HCT116 (cell line): ENCODE results near the gene DDI2. TPM values are rescaled to one million over a fixed set of nuclear protein-coding genes. Genes with fewer than 3 reads are reported as not detected.

Experiments
- ATAC-seq: fragments of 200-7000 bp; cut with Tn5 transposase; 2 replicates; pipeline ENCODE4 v1.9.1; 2020; ENCODE audit warnings: mild to moderate bottlenecking, moderate library complexity
- BruUV-seq: library from RNA; stranded (reverse); fragments of 400-500 nt; replicated peaks from 2 replicates; lab custom pipeline; 2021; lab: Mats Ljungman, UMichigan
- CTCF ChIA-PET: fragments of 300-600 bp; sonication (Branson Sonifier 250); formaldehyde crosslinking; loops from one replicate; lab custom pipeline; 2021; ENCODE audit warnings: antibody characterized with exemption; lab: Charles Lee
- POLR2A ChIA-PET: fragments of 300-600, 350-600 bp; sonication (Branson Sonifier 250); formaldehyde crosslinking; loops from one replicate; lab custom pipeline; 2021; ENCODE audit warnings: antibody characterized with exemption; lab: Charles Lee
- RAD21 ChIA-PET, 2 experiments: fragments of 300-600 bp; sonication (Branson Sonifier 250); formaldehyde crosslinking; loops; one replicate each; lab custom pipeline; 2023; ENCODE audit warnings: low total read pairs in 2 of 2; ENCODE audit not compliant: uncharacterized antibody in 2 of 2, unreplicated experiment in 2 of 2, low non-redundant PET in 1 of 2; lab: Charles Lee
- DNase-seq: peaks from one replicate; pipeline ENCODE4 v3.0.0-alpha.2; 2010; ENCODE audit warnings: low read depth, low spot score
- H2AFZ ChIP-seq: fragments of 200-600 bp; shearing (Covaris generic), sonication (generic); 2 replicates; pipeline ENCODE4 v1.6.1; 2017; ENCODE audit warnings: low read depth, mixed run types, mixed read lengths, antibody characterized with exemption, low read length; ENCODE audit not compliant: poor library complexity, severe bottlenecking
- H3K27ac ChIP-seq: 2 replicates; pipeline ENCODE4 v1.5.1; 2012; ENCODE audit warnings: low read depth, low read length
- H3K27me3 ChIP-seq: fragments of 200-600 bp; sonication (generic); 2 replicates; pipeline ENCODE4 v1.6.1; 2016; ENCODE audit warnings: mixed run types, low read length, mixed read lengths; ENCODE audit not compliant: insufficient read depth
- H3K36me3 ChIP-seq, 2 experiments: fragments of 200-500 bp in 1 of 2; fragments of 200-600 bp in 1 of 2; sonication (Bioruptor generic) in 1 of 2; sonication (generic) in 1 of 2; 2 replicates each; pipeline versions ENCODE4 v1.5.1 to v1.6.1; 2014 to 2016; ENCODE audit warnings: low read length in 2 of 2, inconsistent platforms in 1 of 2, mixed read lengths in 1 of 2, mixed run types in 1 of 2; ENCODE audit not compliant: insufficient read depth in 2 of 2, control insufficient read depth in 1 of 2
- H3K4me1 ChIP-seq, 2 experiments: fragments of 200-600 bp in 1 of 2; sonication (generic) in 1 of 2; 2 replicates each; pipeline versions ENCODE4 v1.5.1 to v1.6.1; 2012 to 2017; ENCODE audit warnings: low read length in 2 of 2, inconsistent platforms in 1 of 2, mild to moderate bottlenecking in 1 of 2, mixed read lengths in 1 of 2, mixed run types in 1 of 2, moderate library complexity in 1 of 2; ENCODE audit not compliant: insufficient read depth in 2 of 2, control insufficient read depth in 1 of 2
- H3K4me2 ChIP-seq: fragments of 200-600 bp; sonication (generic); 2 replicates; pipeline ENCODE4 v1.6.1; 2017; ENCODE audit warnings: mixed run types, low read length, mixed read lengths
- H3K4me3 ChIP-seq, 2 experiments: fragments of 200-600 bp in 1 of 2; sonication (generic) in 1 of 2; replicated peaks in 1 of 2; 2 replicates each; pipeline ENCODE4 v1.5.1; 2011 to 2016; ENCODE audit warnings: low read length in 2 of 2, control low read depth in 1 of 2, low read depth in 1 of 2, mild to moderate bottlenecking in 1 of 2, mixed read lengths in 1 of 2, mixed run types in 1 of 2
- H3K79me2 ChIP-seq: fragments of 200-600 bp; sonication (generic); 2 replicates; pipeline ENCODE4 v1.6.1; 2017; ENCODE audit warnings: mild to moderate bottlenecking, mixed run types, low read length, moderate library complexity, mixed read lengths; ENCODE audit not compliant: insufficient read depth
- H3K9ac ChIP-seq: fragments of 200-600 bp; sonication (generic); 2 replicates; pipeline ENCODE4 v1.6.1; 2016; ENCODE audit warnings: low read length, mixed read lengths
- H3K9me2 ChIP-seq: fragments of 200-600 bp; sonication (generic), shearing (Covaris generic); 2 replicates; pipeline ENCODE4 v1.6.1; 2017; ENCODE audit warnings: mixed run types, mild to moderate bottlenecking, moderate library complexity; ENCODE audit not compliant: insufficient read depth
- H3K9me3 ChIP-seq, 2 experiments: fragments of 200-500 bp in 1 of 2; fragments of 200-600 bp in 1 of 2; sonication (Bioruptor generic) in 1 of 2; sonication (generic) in 1 of 2; 2 replicates each; pipeline ENCODE4 v1.6.1; 2014 to 2017; ENCODE audit warnings: low read length in 2 of 2, mixed read lengths in 2 of 2, inconsistent platforms in 1 of 2, low read depth in 1 of 2, mild to moderate bottlenecking in 1 of 2, mixed run types in 1 of 2, moderate library complexity in 1 of 2; ENCODE audit not compliant: control insufficient read depth in 1 of 2, insufficient read depth in 1 of 2
- H4K20me1 ChIP-seq: fragments of 200-600 bp; sonication (generic), shearing (Covaris generic); 2 replicates; pipeline ENCODE4 v1.6.1; 2017; ENCODE audit warnings: mixed run types, mild to moderate bottlenecking, moderate library complexity; ENCODE audit not compliant: insufficient read depth
- CEBPB ChIP-seq: IDR thresholded peaks from 2 replicates; pipeline ENCODE4 v1.6.1; 2012; ENCODE audit warnings: low read depth
- EZH2 ChIP-seq: fragments of 200-600 bp; sonication (generic); IDR thresholded peaks from 2 replicates; pipeline ENCODE4 v1.6.1; 2017; ENCODE audit warnings: antibody characterized with exemption, mixed run types
- EZH2phosphoT487 ChIP-seq: fragments of 200-600 bp; IDR thresholded peaks from 2 replicates; pipeline ENCODE4 v1.6.1; 2018; ENCODE audit warnings: antibody characterized with exemption, borderline replicate concordance
- JUND ChIP-seq: IDR thresholded peaks from 2 replicates; pipeline ENCODE4 v1.6.1; 2012
- POLR2A ChIP-seq: IDR thresholded peaks from 2 replicates; pipeline ENCODE4 v1.7.0; 2011; ENCODE audit warnings: borderline replicate concordance; ENCODE audit not compliant: insufficient read depth, insufficient read length; ENCODE audit errors: extremely low read depth
- SIN3A ChIP-seq: IDR thresholded peaks from 2 replicates; pipeline ENCODE4 v1.6.1; 2012; ENCODE audit warnings: low read depth
- SRF ChIP-seq: IDR thresholded peaks from 2 replicates; pipeline ENCODE4 v1.6.1; 2012; ENCODE audit warnings: low read depth
- intact Hi-C: fragments of 100-400 bp; cut with micrococcal nuclease; formaldehyde crosslinking; loops from 2 replicates; pipeline ENCODE4 v1.10.0; 2022
- total RNA-seq: library from RNA; stranded (reverse); gene quantifications from one replicate; pipeline ENCODE4 v1.2.1, GENCODE V29; 2021; ENCODE audit not compliant: unreplicated experiment
- TF ChIP-seq, protein P1 (sequence below): IDR thresholded peaks from 2 replicates; pipeline ENCODE4 v1.6.1; 2012; ENCODE audit warnings: low read depth
- TF ChIP-seq, protein P2 (sequence below), 3 experiments: fragments of 200-600 bp in 1 of 3; sonication (generic) in 1 of 3; IDR thresholded peaks in 2 of 3; conservative IDR thresholded peaks in 1 of 3; 2 replicates each; pipeline ENCODE4 v1.5.1; 2012 to 2017; ENCODE audit warnings: low read depth in 2 of 3, low read length in 2 of 3, antibody characterized with exemption in 1 of 3, borderline replicate concordance in 1 of 3, control low read depth in 1 of 3, mild to moderate bottlenecking in 1 of 3, mixed read lengths in 1 of 3, mixed run types in 1 of 3, moderate library complexity in 1 of 3; ENCODE audit not compliant: insufficient read depth in 1 of 3

The DDI2 gene
- total RNA-seq, 1 experiment from 2014 or later, result 26.3 TPM

DNA sequence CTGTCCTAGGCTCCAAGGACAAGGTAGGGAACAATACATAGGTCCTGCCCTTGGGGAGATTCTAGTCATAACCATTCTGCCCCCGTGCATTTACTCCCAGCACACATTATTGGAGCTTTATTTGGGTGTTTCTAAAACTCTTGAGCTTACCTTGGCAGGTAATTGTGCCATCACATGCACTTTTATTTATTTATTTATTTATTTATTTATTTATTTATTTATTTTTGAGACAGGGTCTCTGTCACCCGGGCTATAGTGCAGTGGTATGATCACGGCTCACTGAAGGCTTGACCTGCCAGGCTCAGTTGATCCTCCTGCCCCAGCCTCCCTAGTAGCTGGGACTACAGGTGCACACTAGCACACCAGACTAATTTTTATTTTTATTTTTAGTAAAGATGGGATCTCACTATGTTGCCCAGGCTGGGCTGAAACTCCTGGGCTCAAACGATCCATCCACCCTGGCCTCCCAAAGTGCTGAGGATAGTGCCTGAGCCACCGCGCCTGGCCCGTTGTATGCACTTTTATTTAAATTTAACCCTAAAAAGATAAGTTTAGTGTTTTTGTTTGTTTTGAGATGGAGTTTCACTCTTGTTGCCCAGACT lies 41.6 kb upstream of the DDI2 start:
- Histone ChIP-seq H3K36me3 (no peaks in the 10 kb centered on the region), H3K9me3 (no peaks in the 10 kb centered on the region), H3K9ac (no peak overlapping the region), H4K20me1 (no peaks in the 10 kb centered on the region), H3K27ac (no peak overlapping the region), H3K79me2 (no peaks in the 10 kb centered on the region), H3K4me2 (no peak overlapping the region), H3K4me3 (no peak overlapping the region), H3K9me2 (no peaks in the 10 kb centered on the region), H2AFZ (no peak overlapping the region), H3K27me3 (no peaks in the 10 kb centered on the region), H3K4me1 (no peaks in the 10 kb centered on the region)
- ChIA-PET POLR2A (no interaction called here), RAD21 (no interaction called here), CTCF (no interaction called here)
- DNase-seq (no peak), ATAC-seq (no peak)
- TF ChIP-seq JUND, result no peak
- no peak for TF ChIP-seq SRF
- no peak for TF ChIP-seq CEBPB
- TF ChIP-seq EZH2, result no peak
- no peak for TF ChIP-seq SIN3A
- TF ChIP-seq, protein P1, sequence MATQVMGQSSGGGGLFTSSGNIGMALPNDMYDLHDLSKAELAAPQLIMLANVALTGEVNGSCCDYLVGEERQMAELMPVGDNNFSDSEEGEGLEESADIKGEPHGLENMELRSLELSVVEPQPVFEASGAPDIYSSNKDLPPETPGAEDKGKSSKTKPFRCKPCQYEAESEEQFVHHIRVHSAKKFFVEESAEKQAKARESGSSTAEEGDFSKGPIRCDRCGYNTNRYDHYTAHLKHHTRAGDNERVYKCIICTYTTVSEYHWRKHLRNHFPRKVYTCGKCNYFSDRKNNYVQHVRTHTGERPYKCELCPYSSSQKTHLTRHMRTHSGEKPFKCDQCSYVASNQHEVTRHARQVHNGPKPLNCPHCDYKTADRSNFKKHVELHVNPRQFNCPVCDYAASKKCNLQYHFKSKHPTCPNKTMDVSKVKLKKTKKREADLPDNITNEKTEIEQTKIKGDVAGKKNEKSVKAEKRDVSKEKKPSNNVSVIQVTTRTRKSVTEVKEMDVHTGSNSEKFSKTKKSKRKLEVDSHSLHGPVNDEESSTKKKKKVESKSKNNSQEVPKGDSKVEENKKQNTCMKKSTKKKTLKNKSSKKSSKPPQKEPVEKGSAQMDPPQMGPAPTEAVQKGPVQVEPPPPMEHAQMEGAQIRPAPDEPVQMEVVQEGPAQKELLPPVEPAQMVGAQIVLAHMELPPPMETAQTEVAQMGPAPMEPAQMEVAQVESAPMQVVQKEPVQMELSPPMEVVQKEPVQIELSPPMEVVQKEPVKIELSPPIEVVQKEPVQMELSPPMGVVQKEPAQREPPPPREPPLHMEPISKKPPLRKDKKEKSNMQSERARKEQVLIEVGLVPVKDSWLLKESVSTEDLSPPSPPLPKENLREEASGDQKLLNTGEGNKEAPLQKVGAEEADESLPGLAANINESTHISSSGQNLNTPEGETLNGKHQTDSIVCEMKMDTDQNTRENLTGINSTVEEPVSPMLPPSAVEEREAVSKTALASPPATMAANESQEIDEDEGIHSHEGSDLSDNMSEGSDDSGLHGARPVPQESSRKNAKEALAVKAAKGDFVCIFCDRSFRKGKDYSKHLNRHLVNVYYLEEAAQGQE, result no peak
- TF ChIP-seq, protein P2, sequence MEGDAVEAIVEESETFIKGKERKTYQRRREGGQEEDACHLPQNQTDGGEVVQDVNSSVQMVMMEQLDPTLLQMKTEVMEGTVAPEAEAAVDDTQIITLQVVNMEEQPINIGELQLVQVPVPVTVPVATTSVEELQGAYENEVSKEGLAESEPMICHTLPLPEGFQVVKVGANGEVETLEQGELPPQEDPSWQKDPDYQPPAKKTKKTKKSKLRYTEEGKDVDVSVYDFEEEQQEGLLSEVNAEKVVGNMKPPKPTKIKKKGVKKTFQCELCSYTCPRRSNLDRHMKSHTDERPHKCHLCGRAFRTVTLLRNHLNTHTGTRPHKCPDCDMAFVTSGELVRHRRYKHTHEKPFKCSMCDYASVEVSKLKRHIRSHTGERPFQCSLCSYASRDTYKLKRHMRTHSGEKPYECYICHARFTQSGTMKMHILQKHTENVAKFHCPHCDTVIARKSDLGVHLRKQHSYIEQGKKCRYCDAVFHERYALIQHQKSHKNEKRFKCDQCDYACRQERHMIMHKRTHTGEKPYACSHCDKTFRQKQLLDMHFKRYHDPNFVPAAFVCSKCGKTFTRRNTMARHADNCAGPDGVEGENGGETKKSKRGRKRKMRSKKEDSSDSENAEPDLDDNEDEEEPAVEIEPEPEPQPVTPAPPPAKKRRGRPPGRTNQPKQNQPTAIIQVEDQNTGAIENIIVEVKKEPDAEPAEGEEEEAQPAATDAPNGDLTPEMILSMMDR (IDR thresholded peaks at IDR 0.05 in 2 of 3, conservative IDR thresholded peaks at IDR 0.05 in 1 of 3; ENCODE audit: borderline replicate concordance in 1 of 3, insufficient read depth in 1 of 3, low read depth in 2 of 3, low read length in 2 of 3), result no peak
- TF ChIP-seq EZH2phosphoT487, result no peak
- no peak for TF ChIP-seq POLR2A
- no TSS peak for BruUV-seq
- intact Hi-C loops, result no loop called here
